Measurements from ENCODE around the gene ARHGDIG. TPM values are rescaled to one million over a fixed set of nuclear protein-coding genes. Genes with fewer than 3 reads are reported as not detected.

ARHGDIG gene
- total and polyA plus RNA-seq, 9 of the 15 experiments (the other 6 are each of a cell fraction or from before 2014, with no cell fraction given): 0.36 to 2.5 (median 0.64) TPM; not detected in 2

DNA sequence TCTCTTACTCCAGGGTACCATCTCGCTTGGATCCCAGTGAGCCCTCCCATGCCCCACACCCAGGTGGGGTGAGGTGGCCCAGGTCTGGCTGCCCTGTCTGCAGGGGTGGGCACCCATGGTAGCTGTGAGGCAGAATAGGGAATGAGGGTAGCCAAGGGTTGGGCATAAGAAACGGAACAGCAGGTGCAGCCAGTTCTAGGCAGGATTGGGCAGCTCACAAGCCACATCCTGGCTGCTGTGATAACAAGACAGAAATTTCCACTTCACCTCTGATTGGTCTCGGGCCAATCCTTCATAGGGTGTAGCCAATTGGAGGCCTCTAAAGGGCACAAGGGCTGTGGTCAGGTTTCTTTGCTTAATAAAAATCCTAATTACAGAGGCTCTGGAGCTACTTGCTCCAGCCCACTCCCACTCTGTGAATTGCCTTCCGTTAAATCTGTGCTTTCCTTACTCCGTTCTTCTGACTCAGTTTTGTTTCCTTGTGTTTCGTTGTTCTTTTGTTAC, 1.5 kb upstream of the ARHGDIG start (continued):
- TF ChIP-seq ZNF316 (IDR thresholded peaks at IDR 0.05) (no peak), SMARCB1 (IDR thresholded peaks at IDR 0.05; ENCODE audit: insufficient read length, low read depth) (no peak), NR0B1 (IDR thresholded peaks at IDR 0.05; ENCODE audit: partially characterized antibody) (no peak), BHLHE40 (IDR thresholded peaks at IDR 0.05; ENCODE audit: low read length) (no peak), CBFA2T2 (conservative IDR thresholded peaks at IDR 0.05) (no peak), ETV1 (tag; conservative IDR thresholded peaks at IDR 0.05; ENCODE audit: low read depth) (peak; percentile 53; the same call in 1 of the 2 replicates), ZNF24 (IDR thresholded peaks at IDR 0.05) (no peak), SIN3B (IDR thresholded peaks at IDR 0.05; ENCODE audit: low read depth) (no peak), MAFG (tag; conservative IDR thresholded peaks at IDR 0.05) (no peak), XRCC3 (IDR thresholded peaks at IDR 0.05) (no peak), ZBED1 (IDR thresholded peaks at IDR 0.05) (no peak), ZNF780A (CRISPR knock-in tag; IDR thresholded peaks at IDR 0.05) (no peak), ZNF830 (CRISPR knock-in tag; IDR thresholded peaks at IDR 0.05) (no peak), ETS2 (tag; IDR thresholded peaks at IDR 0.05; ENCODE audit: borderline replicate concordance, poor library complexity, severe bottlenecking) (no peak), NEUROD1 (IDR thresholded peaks at IDR 0.05; ENCODE audit: borderline replicate concordance, low read depth, low read length, partially characterized antibody) (no peak)
- TF ChIP-seq, protein P1, sequence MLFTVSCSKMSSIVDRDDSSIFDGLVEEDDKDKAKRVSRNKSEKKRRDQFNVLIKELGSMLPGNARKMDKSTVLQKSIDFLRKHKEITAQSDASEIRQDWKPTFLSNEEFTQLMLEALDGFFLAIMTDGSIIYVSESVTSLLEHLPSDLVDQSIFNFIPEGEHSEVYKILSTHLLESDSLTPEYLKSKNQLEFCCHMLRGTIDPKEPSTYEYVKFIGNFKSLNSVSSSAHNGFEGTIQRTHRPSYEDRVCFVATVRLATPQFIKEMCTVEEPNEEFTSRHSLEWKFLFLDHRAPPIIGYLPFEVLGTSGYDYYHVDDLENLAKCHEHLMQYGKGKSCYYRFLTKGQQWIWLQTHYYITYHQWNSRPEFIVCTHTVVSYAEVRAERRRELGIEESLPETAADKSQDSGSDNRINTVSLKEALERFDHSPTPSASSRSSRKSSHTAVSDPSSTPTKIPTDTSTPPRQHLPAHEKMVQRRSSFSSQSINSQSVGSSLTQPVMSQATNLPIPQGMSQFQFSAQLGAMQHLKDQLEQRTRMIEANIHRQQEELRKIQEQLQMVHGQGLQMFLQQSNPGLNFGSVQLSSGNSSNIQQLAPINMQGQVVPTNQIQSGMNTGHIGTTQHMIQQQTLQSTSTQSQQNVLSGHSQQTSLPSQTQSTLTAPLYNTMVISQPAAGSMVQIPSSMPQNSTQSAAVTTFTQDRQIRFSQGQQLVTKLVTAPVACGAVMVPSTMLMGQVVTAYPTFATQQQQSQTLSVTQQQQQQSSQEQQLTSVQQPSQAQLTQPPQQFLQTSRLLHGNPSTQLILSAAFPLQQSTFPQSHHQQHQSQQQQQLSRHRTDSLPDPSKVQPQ (CRISPR knock-in tag; IDR thresholded peaks at IDR 0.05; ENCODE audit: borderline replicate concordance): no peak
- TF ChIP-seq, protein P2, sequence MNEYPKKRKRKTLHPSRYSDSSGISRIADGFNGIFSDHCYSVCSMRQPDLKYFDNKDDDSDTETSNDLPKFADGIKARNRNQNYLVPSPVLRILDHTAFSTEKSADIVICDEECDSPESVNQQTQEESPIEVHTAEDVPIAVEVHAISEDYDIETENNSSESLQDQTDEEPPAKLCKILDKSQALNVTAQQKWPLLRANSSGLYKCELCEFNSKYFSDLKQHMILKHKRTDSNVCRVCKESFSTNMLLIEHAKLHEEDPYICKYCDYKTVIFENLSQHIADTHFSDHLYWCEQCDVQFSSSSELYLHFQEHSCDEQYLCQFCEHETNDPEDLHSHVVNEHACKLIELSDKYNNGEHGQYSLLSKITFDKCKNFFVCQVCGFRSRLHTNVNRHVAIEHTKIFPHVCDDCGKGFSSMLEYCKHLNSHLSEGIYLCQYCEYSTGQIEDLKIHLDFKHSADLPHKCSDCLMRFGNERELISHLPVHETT (CRISPR knock-in tag; conservative IDR thresholded peaks at IDR 0.05 in 1 of 2, IDR thresholded peaks at IDR 0.05 in 1 of 2): no peak
- TF ChIP-seq, protein P3, sequence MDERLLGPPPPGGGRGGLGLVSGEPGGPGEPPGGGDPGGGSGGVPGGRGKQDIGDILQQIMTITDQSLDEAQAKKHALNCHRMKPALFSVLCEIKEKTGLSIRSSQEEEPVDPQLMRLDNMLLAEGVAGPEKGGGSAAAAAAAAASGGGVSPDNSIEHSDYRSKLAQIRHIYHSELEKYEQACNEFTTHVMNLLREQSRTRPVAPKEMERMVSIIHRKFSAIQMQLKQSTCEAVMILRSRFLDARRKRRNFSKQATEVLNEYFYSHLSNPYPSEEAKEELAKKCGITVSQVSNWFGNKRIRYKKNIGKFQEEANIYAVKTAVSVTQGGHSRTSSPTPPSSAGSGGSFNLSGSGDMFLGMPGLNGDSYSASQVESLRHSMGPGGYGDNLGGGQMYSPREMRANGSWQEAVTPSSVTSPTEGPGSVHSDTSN (CRISPR knock-in tag; IDR thresholded peaks at IDR 0.05; ENCODE audit: low read depth): no peak
- TF ChIP-seq, protein P3 (tag; conservative IDR thresholded peaks at IDR 0.05; ENCODE audit: low read depth): peak; percentile 56; the same call in 1 of the 2 replicates
